CD4-positive, alpha-beta T cell treated with Interleukin-17A for 1 hour (primary cell): Measurements from ENCODE around the gene MBOAT2.
"Not testable (repeated sequence)": the region's sequence is repeated elsewhere in the genome, so short reads cannot be mapped to it uniquely, and the experiment has no call there.

Experiments used
- DNase-seq: peaks from one replicate; pipeline ENCODE4 v3.0.0-alpha.2; 2020

Gene MBOAT2

GRCh38 chr2:9003616-9004337 is at the start of gene MBOAT2:
TSS of gene MBOAT2 (minus strand) at chr2:9003684. CDS start at chr2:9003614, 70 bp downstream.
- peak; percentile 85 for DNase-seq

GRCh38 chr2:9052821-9053533 is 49.5 kb upstream of the MBOAT2 start:
- no peak for DNase-seq

- not testable (repeated sequence) for DNase-seq
Measured at GRCh38 chr2:9051451-9051850, 48.0 kb upstream of the MBOAT2 start.

GRCh38 chr2:9050122-9050809 is 46.8 kb upstream of the MBOAT2 start:
- DNase-seq = no peak

GRCh38 chr2:9045595-9045994 is 42.1 kb upstream of the MBOAT2 start:
- no peak for DNase-seq

GRCh38 chr2:9043491-9043890 is 40.0 kb upstream of the MBOAT2 start:
- DNase-seq = not testable (repeated sequence)

- DNase-seq = no peak
Measured at GRCh38 chr2:9037166-9037565, 33.7 kb upstream of the MBOAT2 start.

- no peak for DNase-seq
Measured at GRCh38 chr2:9033385-9034168, 30.1 kb upstream of the MBOAT2 start.

- no peak for DNase-seq
Measured at GRCh38 chr2:9032536-9033255, 29.2 kb upstream of the MBOAT2 start.

GRCh38 chr2:9032121-9032520 is 28.6 kb upstream of the MBOAT2 start:
- DNase-seq = no peak

GRCh38 chr2:9031246-9031645 is 27.8 kb upstream of the MBOAT2 start:
- DNase-seq = no peak

GRCh38 chr2:9030841-9031240 is 27.4 kb upstream of the MBOAT2 start:
- no peak for DNase-seq

GRCh38 chr2:9030190-9030589 is 26.7 kb upstream of the MBOAT2 start:
- DNase-seq = no peak

GRCh38 chr2:9029721-9030120 is 26.2 kb upstream of the MBOAT2 start:
- DNase-seq = no peak

- no peak for DNase-seq
Measured at GRCh38 chr2:9027884-9028283, 24.4 kb upstream of the MBOAT2 start.

GRCh38 chr2:9025746-9026145 is 22.3 kb upstream of the MBOAT2 start:
- DNase-seq = no peak

- no peak for DNase-seq
Measured at GRCh38 chr2:9024575-9024974, 21.1 kb upstream of the MBOAT2 start.

GRCh38 chr2:9021563-9022211 is 18.2 kb upstream of the MBOAT2 start:
- no peak for DNase-seq

GRCh38 chr2:9020267-9020666 is 16.8 kb upstream of the MBOAT2 start:
- DNase-seq = no peak

GRCh38 chr2:9018534-9018933 is 15.1 kb upstream of the MBOAT2 start:
- no peak for DNase-seq

- DNase-seq = no peak
Measured at GRCh38 chr2:9018109-9018508, 14.6 kb upstream of the MBOAT2 start.

GRCh38 chr2:9017411-9017810 is 13.9 kb upstream of the MBOAT2 start:
- DNase-seq = no peak
